ENCODE measurements around the gene S1PR4.
"Not testable (repeated sequence)": the region's sequence is repeated elsewhere in the genome, so short reads cannot be mapped to it uniquely, and the experiment has no call there.

Gene S1PR4

DNA sequence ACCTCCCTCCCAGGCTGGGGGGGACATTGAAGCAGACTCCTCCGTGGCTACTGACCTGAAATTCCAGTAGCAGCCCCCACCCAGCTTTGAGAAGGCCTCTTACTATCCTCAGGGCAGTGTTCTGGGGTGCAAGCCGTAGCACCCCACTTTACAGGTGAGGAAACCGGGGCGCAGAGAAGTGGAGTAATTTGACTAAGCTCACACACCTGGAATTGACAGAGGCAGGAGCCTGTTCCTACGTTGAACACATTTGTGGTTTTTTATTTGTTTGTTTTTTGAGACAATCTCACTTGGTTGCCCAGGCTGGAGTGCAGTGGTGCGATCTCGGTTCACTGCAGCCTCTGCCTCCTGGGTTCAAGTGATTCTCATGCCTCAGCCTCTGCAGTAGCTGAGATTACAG, 14.6 kb upstream of the S1PR4 start:
- Histone ChIP-seq H3K27ac (ENCODE audit: insufficient read depth in 1 of 2, low read depth in 1 of 2, low read length in 2 of 2, poor library complexity in 1 of 2, severe bottlenecking in 2 of 2) (no peak overlapping the region), H3K36me3 (ENCODE audit: control insufficient read depth in 4 of 4, insufficient read depth in 4 of 4, low read length in 3 of 4) (peaks cover 10 to 66% (median 53%) of the 10 kb centered on the region in 4 experiments), H3K27me3 (replicated peaks in 2 of 5; ENCODE audit: control insufficient read depth in 4 of 5, insufficient read depth in 5 of 5, low read length in 4 of 5) (no peaks in the 10 kb centered on the region), H3K9me3 (ENCODE audit: control extremely low read depth in 1 of 5, control insufficient read depth in 4 of 5, insufficient read depth in 2 of 5, low read depth in 1 of 5, low read length in 4 of 5) (peaks cover 0 to 4% (median 0%) of the 10 kb centered on the region in 5 experiments), H3K4me3 (ENCODE audit: control insufficient read depth in 1 of 7, extremely low read depth in 1 of 7, insufficient read depth in 4 of 7, low read depth in 2 of 7, low read length in 6 of 7) (no peak overlapping the region), H3K4me1 (ENCODE audit: control extremely low read depth in 1 of 4, control insufficient read depth in 4 of 4, insufficient read depth in 4 of 4, low read length in 3 of 4) (peaks cover 0 to 18% (median 11%) of the 10 kb centered on the region in 4 experiments)
- DNase-seq: peak in 1 of 3 donors; percentile 21
- WGBS (ENCODE audit: insufficient coverage): 94% methylated on average over 7 of the region's 7 CpGs
- ChIA-PET CTCF (interaction anchor here (0.6 to 10.5 kb wide), 11 partner anchors 11 to 196 kb away, joined by 3 to 123 read pairs (median 4); partner anchors contain the start of gene GNA15), POLR2A (interaction anchor here (0.6 to 1.5 kb wide), 3 partner anchors 20 to 31 kb away, joined by 3 to 4 read pairs (median 3); no protein-coding TSS in a partner anchor)

DNA sequence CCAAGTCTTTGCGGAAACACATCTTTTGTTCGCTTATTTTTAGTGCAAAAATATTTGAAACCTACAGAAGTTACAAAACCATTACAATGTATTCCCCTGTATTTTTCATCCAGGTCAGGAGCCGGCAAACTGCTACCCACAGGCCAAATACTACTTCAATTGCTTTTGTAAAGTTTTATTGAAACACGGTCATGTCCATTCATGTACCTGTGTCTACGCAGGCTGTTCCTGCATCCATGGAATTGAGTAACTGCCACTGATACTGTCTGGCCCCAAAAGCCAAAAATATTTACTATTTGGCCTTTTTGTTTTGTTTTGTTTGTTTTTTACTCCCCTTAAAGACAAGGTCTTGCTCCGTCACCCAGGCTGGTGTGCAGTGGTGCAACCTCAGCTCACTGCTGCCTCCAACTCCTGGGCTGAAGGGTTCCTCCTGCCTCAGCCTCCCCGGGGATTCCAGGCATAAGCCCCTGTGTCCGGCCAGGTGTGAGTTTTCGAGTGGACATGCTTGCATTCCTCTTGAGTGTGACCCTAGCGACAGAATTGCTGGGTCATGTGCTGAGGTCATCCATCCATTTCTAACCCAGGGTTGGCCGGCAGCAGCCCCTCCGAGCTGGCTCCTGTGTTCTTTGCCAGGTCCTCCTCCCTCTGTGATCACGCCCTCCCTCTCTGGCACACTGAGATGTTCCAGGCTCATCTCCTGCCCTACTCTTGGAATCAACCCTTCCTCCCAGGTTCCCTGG, 10.9 kb upstream of the S1PR4 start:
- ChIA-PET CTCF (interaction anchor here (1.6 kb wide), 1 partner anchor 39 kb away, joined by 3 read pairs; no protein-coding TSS in a partner anchor), POLR2A (no interaction called here)
- Histone ChIP-seq H3K27me3 (replicated peaks in 2 of 5; ENCODE audit: control insufficient read depth in 4 of 5, insufficient read depth in 5 of 5, low read length in 4 of 5) (no peaks in the 10 kb centered on the region), H3K36me3 (ENCODE audit: control insufficient read depth in 4 of 4, insufficient read depth in 4 of 4, low read length in 3 of 4) (peaks cover 5 to 34% (median 27%) of the 10 kb centered on the region in 4 experiments), H3K27ac (ENCODE audit: insufficient read depth in 1 of 2, low read depth in 1 of 2, low read length in 2 of 2, poor library complexity in 1 of 2, severe bottlenecking in 2 of 2) (no peak overlapping the region), H3K4me3 (ENCODE audit: control insufficient read depth in 1 of 7, extremely low read depth in 1 of 7, insufficient read depth in 4 of 7, low read depth in 2 of 7, low read length in 6 of 7) (no peak overlapping the region), H3K4me1 (ENCODE audit: control extremely low read depth in 1 of 4, control insufficient read depth in 4 of 4, insufficient read depth in 4 of 4, low read length in 3 of 4) (peaks cover 0 to 18% (median 12%) of the 10 kb centered on the region in 4 experiments), H3K9me3 (ENCODE audit: control extremely low read depth in 1 of 5, control insufficient read depth in 4 of 5, insufficient read depth in 2 of 5, low read depth in 1 of 5, low read length in 4 of 5) (no peaks in the 10 kb centered on the region)
- peak in 1 of 3 donors; percentile 27 for DNase-seq
- WGBS (ENCODE audit: insufficient coverage): 93% methylated on average over 12 of the region's 13 CpGs

DNA sequence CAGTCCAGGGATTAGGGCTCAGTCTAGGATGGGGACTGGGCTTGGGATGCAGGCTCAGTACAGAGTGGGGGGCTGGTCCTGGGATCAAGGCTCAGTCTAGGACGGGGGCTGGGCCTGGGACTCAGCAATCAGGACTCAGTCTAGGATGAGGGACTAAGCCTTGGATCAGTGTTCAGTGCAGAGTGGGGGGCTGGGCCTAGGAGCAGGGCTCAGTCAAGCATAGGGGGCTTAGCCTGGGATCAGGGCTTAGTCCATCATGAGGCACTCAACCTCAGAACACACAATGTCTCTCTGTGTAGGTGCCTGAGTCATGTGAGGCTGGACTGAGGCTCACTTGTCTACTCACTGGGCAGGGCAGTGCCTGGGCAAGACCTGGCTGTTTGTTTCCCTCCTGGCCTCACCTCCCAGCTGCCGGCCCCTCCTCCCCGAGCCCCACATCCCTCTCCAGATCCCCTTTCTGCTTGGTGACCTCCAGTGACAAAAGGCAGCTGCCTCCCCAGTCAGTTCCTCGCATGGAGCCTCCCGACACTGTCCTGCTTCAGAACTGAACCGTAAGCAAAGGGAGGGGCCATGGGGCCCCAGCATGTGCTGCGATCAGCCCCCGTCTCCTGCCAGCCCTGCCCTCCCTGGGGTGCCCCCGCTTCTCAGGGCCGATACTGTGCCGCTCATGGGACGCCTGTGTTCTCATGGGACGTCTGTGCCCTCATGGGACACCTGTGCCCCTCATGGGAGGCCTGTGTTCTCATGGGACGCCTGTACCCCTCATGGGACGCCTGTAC, 6.5 kb upstream of the S1PR4 start:
- ChIA-PET CTCF (interaction anchor here (1.1 kb wide), 1 partner anchor 13 kb away, joined by 3 read pairs; no protein-coding TSS in a partner anchor), POLR2A (no interaction called here)
- H3K36me3 ChIP-seq (ENCODE audit: control insufficient read depth in 4 of 4, insufficient read depth in 4 of 4, low read length in 3 of 4): peaks cover 0 to 14% (median 3%) of the 10 kb centered on the region in 4 experiments
- no peak overlapping the region for H3K4me3 ChIP-seq (ENCODE audit: control insufficient read depth in 1 of 7, extremely low read depth in 1 of 7, insufficient read depth in 4 of 7, low read depth in 2 of 7, low read length in 6 of 7)
- WGBS (ENCODE audit: insufficient coverage): 95% methylated on average over 15 of the region's 15 CpGs
- peaks cover 0 to 10% (median 4%) of the 10 kb centered on the region in 4 experiments for H3K4me1 ChIP-seq (ENCODE audit: control extremely low read depth in 1 of 4, control insufficient read depth in 4 of 4, insufficient read depth in 4 of 4, low read length in 3 of 4)
- peak in 1 of 3 donors; percentile 47 for DNase-seq
- no peaks in the 10 kb centered on the region for H3K9me3 ChIP-seq (ENCODE audit: control extremely low read depth in 1 of 5, control insufficient read depth in 4 of 5, insufficient read depth in 2 of 5, low read depth in 1 of 5, low read length in 4 of 5)
- H3K27ac ChIP-seq (ENCODE audit: insufficient read depth in 1 of 2, low read depth in 1 of 2, low read length in 2 of 2, poor library complexity in 1 of 2, severe bottlenecking in 2 of 2): no peak overlapping the region
- no peaks in the 10 kb centered on the region for H3K27me3 ChIP-seq (replicated peaks in 2 of 5; ENCODE audit: control insufficient read depth in 4 of 5, insufficient read depth in 5 of 5, low read length in 4 of 5)

DNA sequence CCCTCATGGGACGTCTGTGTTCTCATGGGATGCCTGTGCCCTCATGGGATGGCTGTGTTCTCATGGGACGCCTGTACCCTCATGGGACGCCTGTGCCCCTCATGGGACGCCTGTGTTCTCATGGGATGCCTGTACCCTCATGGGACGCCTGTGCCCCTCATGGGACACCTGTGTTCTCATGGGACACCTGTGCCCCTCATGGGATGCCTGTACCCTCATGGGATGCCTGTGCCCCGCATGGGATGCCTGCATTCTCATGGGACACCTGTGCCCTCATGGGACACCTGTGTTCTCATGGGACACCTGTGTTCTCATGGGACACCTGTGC, 5.9 kb upstream of the S1PR4 start:
- H3K4me3 ChIP-seq (ENCODE audit: control insufficient read depth in 1 of 7, extremely low read depth in 1 of 7, insufficient read depth in 4 of 7, low read depth in 2 of 7, low read length in 6 of 7); H3K27me3 ChIP-seq (replicated peaks in 2 of 5; ENCODE audit: control insufficient read depth in 4 of 5, insufficient read depth in 5 of 5, low read length in 4 of 5); H3K27ac ChIP-seq (ENCODE audit: insufficient read depth in 1 of 2, low read depth in 1 of 2, low read length in 2 of 2, poor library complexity in 1 of 2, severe bottlenecking in 2 of 2); H3K9me3 ChIP-seq (ENCODE audit: control extremely low read depth in 1 of 5, control insufficient read depth in 4 of 5, insufficient read depth in 2 of 5, low read depth in 1 of 5, low read length in 4 of 5); POLR2A ChIA-PET: not testable (repeated sequence)
- DNase-seq: peak in 1 of 3 donors; percentile 45
- peaks cover 0 to 15% (median 9%) of the 10 kb centered on the region in 4 experiments for H3K4me1 ChIP-seq (ENCODE audit: control extremely low read depth in 1 of 4, control insufficient read depth in 4 of 4, insufficient read depth in 4 of 4, low read length in 3 of 4)
- H3K36me3 ChIP-seq (ENCODE audit: control insufficient read depth in 4 of 4, insufficient read depth in 4 of 4, low read length in 3 of 4): peaks cover 0 to 11% (median 3%) of the 10 kb centered on the region in 4 experiments
- CTCF ChIA-PET: interaction anchor here (1.1 kb wide), 1 partner anchor 13 kb away, joined by 3 read pairs; no protein-coding TSS in a partner anchor
- WGBS (ENCODE audit: insufficient coverage): 82% methylated on average over 6 of the region's 6 CpGs

DNA sequence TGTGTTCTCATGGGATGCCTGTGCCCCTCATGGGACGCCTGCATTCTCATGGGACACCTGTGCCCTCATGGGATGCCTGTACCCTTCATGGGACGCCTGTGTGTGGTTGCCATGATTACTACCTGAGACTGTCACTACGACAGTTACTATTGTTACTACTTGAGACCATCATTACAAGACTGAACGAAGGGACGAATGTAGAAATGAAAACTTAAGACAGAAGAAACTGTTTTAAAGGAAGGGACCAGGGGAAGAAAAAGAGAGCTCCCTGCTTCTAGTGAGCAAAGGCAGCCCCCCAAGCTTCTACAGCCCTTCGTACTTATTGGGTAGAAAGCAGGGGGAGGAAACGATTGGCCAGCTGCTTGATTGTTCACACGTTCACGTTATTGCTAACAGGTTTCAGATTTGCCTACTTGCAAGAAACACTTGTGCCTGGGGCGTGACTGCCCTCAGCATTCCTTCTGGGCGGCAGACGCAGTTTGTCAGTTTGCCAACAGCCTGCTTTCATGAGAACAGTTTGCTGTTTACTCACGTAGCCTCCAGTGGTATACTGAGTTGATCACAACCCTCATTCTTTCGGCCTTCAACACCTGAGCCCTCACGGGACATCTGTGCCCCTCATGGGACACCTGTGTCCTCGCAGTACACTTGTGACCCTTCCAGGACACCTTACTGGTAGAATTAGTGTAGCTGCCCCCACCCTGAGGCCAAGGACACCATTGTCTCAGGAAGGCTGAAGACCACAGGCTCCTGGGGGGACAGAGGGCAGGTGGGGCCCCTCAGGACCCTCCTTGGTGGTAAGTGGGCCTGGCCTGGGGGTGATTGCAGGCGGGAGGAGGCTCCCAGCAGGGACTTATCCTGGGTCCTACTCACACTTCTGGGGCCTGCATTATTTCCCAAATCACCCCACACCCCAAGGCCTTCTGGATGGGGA, 2.5 kb upstream of the S1PR4 start:
- WGBS (ENCODE audit: insufficient coverage): 43% methylated on average over 13 of the region's 17 CpGs
- Histone ChIP-seq H3K9me3 (ENCODE audit: control extremely low read depth in 1 of 5, control insufficient read depth in 4 of 5, insufficient read depth in 2 of 5, low read depth in 1 of 5, low read length in 4 of 5) (no peaks in the 10 kb centered on the region), H3K4me1 (ENCODE audit: control extremely low read depth in 1 of 4, control insufficient read depth in 4 of 4, insufficient read depth in 4 of 4, low read length in 3 of 4) (peaks cover 0 to 36% (median 30%) of the 10 kb centered on the region in 4 experiments), H3K27me3 (replicated peaks in 2 of 5; ENCODE audit: control insufficient read depth in 4 of 5, insufficient read depth in 5 of 5, low read length in 4 of 5) (no peaks in the 10 kb centered on the region), H3K36me3 (ENCODE audit: control insufficient read depth in 4 of 4, insufficient read depth in 4 of 4, low read length in 3 of 4) (peaks cover 0 to 3% (median under 1%) of the 10 kb centered on the region in 4 experiments), H3K4me3 (ENCODE audit: control insufficient read depth in 1 of 7, extremely low read depth in 1 of 7, insufficient read depth in 4 of 7, low read depth in 2 of 7, low read length in 6 of 7) (no peak overlapping the region), H3K27ac (ENCODE audit: insufficient read depth in 1 of 2, low read depth in 1 of 2, low read length in 2 of 2, poor library complexity in 1 of 2, severe bottlenecking in 2 of 2) (peak overlapping the region in 1 of 2 experiments; percentile 71)
- POLR2A ChIA-PET: interaction anchor here (0.6 to 2.3 kb wide), 2 partner anchors 10 to 116 kb away, joined by 3 to 9 read pairs; no protein-coding TSS in a partner anchor
- CTCF ChIA-PET: interaction anchor here (0.9 to 1.1 kb wide), 2 partner anchors 14 to 211 kb away, joined by 3 read pairs; no protein-coding TSS in a partner anchor
- DNase-seq: peak in 2 of 3 donors; percentile 47 to 71

DNA sequence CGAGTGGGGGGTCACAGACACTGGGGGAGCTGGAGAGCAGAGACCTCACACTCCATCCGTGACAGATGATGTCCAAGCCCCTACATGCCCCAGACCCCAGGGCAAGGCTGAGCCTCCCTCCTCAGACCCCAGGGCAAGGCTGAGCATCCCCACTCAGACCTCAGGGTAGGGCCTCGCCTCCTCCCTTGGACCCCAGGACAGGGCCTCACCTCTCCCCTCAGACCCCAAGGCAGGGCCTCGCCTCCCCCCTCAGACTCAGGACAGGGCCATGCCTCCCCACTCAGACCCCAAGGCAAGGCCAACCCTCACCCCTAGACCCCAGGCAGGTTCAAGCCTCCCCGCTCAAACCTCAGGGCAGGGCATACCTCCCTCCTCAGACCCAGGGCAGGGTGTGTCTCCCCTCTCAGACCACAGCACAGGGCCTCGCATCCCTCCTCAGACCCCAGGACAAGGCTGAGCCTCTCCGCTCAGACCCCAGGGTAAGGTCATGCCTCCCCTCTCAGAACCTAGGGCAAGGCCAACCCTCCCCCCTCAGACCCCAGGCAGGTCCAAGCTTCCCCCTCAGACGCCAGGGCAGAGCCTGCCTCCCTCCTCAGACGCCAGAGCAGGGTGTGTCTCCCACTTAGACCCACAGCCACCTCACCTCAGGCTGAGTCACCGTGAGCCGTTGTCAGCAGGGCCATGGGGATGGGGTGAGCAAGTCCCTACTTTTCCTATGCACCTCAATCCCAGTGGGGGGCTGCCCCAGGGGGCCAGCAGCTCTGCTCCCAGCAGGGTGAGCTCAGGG, 1.7 kb upstream of the S1PR4 start:
- DNase-seq: peak; percentile 64 to 89 (median 84)
- ChIA-PET POLR2A (interaction anchor here (0.7 to 2.3 kb wide), 4 partner anchors 11 to 25 kb away, joined by 3 to 9 read pairs (median 3); no protein-coding TSS in a partner anchor), CTCF (interaction anchor here (0.6 to 1.1 kb wide), 3 partner anchors 13 to 212 kb away, joined by 3 read pairs; no protein-coding TSS in a partner anchor)
- H3K4me1 ChIP-seq (ENCODE audit: control extremely low read depth in 1 of 4, control insufficient read depth in 4 of 4, insufficient read depth in 4 of 4, low read length in 3 of 4): peaks cover 0 to 45% (median 37%) of the 10 kb centered on the region in 4 experiments
- H3K27me3 ChIP-seq (replicated peaks in 2 of 5; ENCODE audit: control insufficient read depth in 4 of 5, insufficient read depth in 5 of 5, low read length in 4 of 5): no peaks in the 10 kb centered on the region
- 52% methylated on average over 6 of the region's 11 CpGs for WGBS (ENCODE audit: insufficient coverage)
- H3K27ac ChIP-seq (ENCODE audit: insufficient read depth in 1 of 2, low read depth in 1 of 2, low read length in 2 of 2, poor library complexity in 1 of 2, severe bottlenecking in 2 of 2): peak overlapping the region in 1 of 2 experiments; percentile 71
- H3K36me3 ChIP-seq (ENCODE audit: control insufficient read depth in 4 of 4, insufficient read depth in 4 of 4, low read length in 3 of 4): peaks cover 0 to 3% (median 1%) of the 10 kb centered on the region in 4 experiments
- no peaks in the 10 kb centered on the region for H3K9me3 ChIP-seq (ENCODE audit: control extremely low read depth in 1 of 5, control insufficient read depth in 4 of 5, insufficient read depth in 2 of 5, low read depth in 1 of 5, low read length in 4 of 5)
- H3K4me3 ChIP-seq (ENCODE audit: control insufficient read depth in 1 of 7, extremely low read depth in 1 of 7, insufficient read depth in 4 of 7, low read depth in 2 of 7, low read length in 6 of 7): no peak overlapping the region
